GM12873 (cell line): ENCODE measurements around the gene GALR3.

ENCODE experiments used
- TF ChIP-seq, protein P1 (sequence below): IDR thresholded peaks from 2 replicates; pipeline ENCODE4 v1.5.1; 2012; ENCODE audit warnings: low read depth, mild to moderate bottlenecking, moderate library complexity, low read length, control low read depth; ENCODE audit not compliant: insufficient read depth; ENCODE audit errors: missing control alignments

GALR3 gene

GRCh38 chr22:37805810-37806277, 17.3 kb upstream of the GALR3 start:
- TF ChIP-seq, protein P1, sequence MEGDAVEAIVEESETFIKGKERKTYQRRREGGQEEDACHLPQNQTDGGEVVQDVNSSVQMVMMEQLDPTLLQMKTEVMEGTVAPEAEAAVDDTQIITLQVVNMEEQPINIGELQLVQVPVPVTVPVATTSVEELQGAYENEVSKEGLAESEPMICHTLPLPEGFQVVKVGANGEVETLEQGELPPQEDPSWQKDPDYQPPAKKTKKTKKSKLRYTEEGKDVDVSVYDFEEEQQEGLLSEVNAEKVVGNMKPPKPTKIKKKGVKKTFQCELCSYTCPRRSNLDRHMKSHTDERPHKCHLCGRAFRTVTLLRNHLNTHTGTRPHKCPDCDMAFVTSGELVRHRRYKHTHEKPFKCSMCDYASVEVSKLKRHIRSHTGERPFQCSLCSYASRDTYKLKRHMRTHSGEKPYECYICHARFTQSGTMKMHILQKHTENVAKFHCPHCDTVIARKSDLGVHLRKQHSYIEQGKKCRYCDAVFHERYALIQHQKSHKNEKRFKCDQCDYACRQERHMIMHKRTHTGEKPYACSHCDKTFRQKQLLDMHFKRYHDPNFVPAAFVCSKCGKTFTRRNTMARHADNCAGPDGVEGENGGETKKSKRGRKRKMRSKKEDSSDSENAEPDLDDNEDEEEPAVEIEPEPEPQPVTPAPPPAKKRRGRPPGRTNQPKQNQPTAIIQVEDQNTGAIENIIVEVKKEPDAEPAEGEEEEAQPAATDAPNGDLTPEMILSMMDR: no peak

GRCh38 chr22:37806409-37807333, 16.5 kb upstream of the GALR3 start:
- TF ChIP-seq, protein P1: no peak

DNA sequence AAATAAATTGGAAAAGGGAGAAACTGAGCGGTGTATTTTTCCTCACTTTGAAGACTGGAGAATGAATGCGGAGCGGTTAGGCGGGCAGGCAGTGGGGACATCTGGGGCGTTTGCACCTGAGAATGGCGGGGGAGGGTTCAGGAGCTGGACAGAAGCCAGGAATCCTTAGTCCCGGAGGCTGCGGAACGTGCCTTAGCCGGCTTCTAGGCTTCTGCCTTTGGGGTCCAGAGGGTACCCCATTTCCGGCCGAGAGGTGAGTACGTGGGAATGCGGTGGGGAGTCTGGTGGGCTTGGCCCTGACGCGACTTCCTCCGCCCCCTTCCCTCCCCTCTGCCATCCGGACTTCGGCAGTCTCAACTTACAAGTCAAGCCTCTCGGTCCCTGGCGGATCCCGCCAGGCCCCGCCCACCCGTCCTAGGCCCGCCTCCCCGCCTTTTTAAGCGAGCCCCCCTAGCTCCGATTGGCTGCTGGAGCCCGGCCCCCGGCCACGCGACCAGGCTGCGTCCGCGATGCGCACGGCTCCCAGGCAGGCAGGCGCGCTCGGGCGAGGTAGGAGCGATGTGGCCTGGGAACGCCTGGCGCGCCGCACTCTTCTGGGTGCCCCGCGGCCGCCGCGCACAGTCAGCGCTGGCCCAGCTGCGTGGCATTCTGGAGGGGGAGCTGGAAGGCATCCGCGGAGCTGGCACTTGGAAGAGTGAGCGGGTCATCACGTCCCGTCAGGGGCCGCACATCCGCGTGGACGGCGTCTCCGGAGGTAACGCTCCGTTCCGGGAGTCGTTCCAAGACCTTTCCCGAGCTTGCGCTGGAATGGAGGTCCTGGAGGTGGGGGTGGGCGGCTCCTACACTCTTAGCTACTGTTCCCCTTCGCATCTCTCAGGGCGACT, 15.5 kb upstream of the GALR3 start, which contains the start of gene GCAT:
TSS of gene GCAT (plus strand) at position 525 of the 884 bp plus-strand sequence. CDS start at position 559, 34 bp downstream.
- TF ChIP-seq, protein P1: no peak

GRCh38 chr22:37808294-37808657, 14.9 kb upstream of the GALR3 start:
- TF ChIP-seq, protein P1: no peak

- TF ChIP-seq, protein P1: no peak
These were observed 13.4 kb upstream of the GALR3 start for GRCh38 chr22:37809672-37810333.

- TF ChIP-seq, protein P1: no peak
These were observed 11.3 kb upstream of the GALR3 start for GRCh38 chr22:37811867-37812266.
